ENCODE data around the gene RHOT1.

RHOT1 gene

DNA sequence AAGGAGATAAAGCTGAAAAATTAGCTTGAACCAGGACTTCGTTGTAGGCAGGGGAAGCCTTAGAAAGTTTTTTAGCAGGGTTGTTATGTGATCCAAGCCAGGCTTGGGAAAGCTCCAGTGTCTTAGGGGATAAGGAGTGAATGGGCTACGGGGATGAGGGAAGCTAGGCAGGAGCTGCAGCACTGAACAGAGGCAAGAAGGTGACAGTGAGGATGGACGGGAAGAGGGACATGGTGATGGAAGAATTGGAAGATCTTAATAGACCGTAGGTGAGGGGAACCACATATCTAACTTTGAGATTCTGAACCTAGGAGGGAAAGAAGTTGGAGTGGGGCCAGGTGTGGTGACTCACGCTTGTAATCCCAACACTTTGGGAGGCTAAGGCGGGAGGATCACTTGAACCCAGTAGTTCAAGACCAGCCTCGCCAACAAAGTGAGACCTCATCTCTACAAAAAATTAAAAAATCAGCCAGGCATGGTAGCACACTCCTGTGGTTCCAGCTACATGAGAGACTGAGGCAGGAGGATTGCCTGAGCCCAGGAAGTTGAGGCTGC lies 126.5 kb downstream of the RHOT1 start:
- TF ChIP-seq, protein P1, sequence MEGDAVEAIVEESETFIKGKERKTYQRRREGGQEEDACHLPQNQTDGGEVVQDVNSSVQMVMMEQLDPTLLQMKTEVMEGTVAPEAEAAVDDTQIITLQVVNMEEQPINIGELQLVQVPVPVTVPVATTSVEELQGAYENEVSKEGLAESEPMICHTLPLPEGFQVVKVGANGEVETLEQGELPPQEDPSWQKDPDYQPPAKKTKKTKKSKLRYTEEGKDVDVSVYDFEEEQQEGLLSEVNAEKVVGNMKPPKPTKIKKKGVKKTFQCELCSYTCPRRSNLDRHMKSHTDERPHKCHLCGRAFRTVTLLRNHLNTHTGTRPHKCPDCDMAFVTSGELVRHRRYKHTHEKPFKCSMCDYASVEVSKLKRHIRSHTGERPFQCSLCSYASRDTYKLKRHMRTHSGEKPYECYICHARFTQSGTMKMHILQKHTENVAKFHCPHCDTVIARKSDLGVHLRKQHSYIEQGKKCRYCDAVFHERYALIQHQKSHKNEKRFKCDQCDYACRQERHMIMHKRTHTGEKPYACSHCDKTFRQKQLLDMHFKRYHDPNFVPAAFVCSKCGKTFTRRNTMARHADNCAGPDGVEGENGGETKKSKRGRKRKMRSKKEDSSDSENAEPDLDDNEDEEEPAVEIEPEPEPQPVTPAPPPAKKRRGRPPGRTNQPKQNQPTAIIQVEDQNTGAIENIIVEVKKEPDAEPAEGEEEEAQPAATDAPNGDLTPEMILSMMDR (IDR thresholded peaks at IDR 0.05; ENCODE audit: low read depth, low read length), result no peak
- no peak overlapping the region for H3K4me3 ChIP-seq (replicated peaks in 1 of 2; ENCODE audit: low read depth in 2 of 2, low read length in 2 of 2)
- no peak for DNase-seq (ENCODE audit: low read depth in 2 of 2)

DNA sequence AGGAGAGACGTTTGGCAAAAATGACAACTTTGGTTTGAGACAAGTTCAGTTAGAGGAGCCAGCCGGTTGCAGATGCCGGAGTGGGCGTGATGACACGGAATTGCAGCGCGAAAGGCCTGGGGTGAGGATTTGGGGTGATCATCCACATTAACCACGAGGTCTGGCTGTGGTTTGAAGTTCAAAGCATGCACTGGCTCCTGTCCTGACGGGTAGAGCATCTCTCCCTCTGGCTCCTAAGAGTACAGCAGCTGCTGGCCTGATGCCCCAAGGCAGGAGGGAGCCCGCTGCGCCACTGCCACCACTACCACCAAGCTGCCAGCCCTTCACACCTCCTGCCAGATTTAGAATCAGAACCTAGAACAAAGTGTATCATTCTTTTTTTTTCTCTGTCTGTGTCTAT lies 127.1 kb downstream of the RHOT1 start:
- TF ChIP-seq, protein P1 (IDR thresholded peaks at IDR 0.05; ENCODE audit: low read depth, low read length), result no peak
- DNase-seq (ENCODE audit: low read depth in 2 of 2), result no peak
- H3K4me3 ChIP-seq (replicated peaks in 1 of 2; ENCODE audit: low read depth in 2 of 2, low read length in 2 of 2), result no peak overlapping the region

DNA sequence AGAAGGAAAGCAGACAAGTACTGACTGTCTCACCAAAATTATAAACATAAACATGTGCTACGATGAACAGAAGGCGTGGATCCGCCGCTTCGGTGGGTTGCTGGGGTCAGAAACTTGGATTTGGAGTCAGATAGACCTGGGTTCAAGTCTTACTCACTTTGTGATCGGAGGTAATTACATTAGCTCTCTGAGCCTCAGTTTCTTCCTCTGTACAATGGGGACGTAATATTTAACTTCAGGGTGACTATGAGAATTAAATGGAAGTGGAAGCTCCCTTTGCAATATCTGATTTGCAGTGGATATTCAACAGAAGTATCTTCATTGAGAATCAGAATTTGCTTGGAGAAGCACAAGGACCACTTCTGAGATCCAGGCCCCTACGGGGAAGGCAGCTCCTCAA lies 129.5 kb downstream of the RHOT1 start:
- no peak for DNase-seq (ENCODE audit: low read depth in 2 of 2)
- H3K4me3 ChIP-seq (replicated peaks in 1 of 2; ENCODE audit: low read depth in 2 of 2, low read length in 2 of 2), result no peak overlapping the region
- TF ChIP-seq, protein P1 (IDR thresholded peaks at IDR 0.05; ENCODE audit: low read depth, low read length), result no peak

DNA sequence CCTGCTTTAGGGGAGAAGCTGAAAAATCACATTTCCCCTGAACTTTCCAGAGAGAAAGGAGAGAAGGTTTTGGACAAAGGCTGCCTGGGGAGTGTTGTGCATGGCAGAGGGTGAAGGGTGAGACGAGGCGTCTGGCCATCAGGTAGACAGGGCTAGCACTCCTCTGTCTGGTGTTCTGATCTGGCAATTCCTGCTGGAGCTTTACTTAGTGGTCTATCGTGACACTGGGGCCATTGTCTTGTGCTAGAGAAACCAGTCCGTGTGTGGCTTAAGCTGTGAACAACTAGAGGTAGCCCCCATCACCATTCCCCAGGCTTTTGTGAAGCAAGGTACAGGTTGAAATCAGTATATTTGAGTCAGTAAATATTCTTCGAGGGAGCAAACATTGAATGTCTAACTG lies 131.8 kb downstream of the RHOT1 start:
- TF ChIP-seq, protein P1 (IDR thresholded peaks at IDR 0.05; ENCODE audit: low read depth, low read length), result no peak
- H3K4me3 ChIP-seq (replicated peaks in 1 of 2; ENCODE audit: low read depth in 2 of 2, low read length in 2 of 2), result no peak overlapping the region
- DNase-seq (ENCODE audit: low read depth in 2 of 2), result no peak

DNA sequence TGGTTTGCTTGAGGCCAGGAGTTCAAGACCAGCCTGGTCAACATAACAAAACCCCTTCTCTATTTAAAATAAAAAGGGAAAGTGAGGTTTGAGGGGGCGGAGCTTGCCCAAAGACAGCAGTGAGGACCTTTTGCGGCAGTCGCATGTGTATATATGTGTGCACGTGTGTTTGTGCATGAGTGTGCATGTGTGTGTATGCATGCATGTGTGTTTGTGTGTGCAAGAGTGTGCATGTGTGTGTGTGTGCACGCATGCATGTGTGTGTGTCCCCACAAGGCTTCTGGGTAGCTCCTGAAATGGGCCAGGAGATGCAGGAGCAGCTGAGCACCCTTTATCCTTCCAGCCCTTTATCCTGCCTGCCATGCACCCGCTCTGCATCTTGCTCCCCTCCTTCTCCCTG lies 132.3 kb downstream of the RHOT1 start:
- H3K4me3 ChIP-seq (replicated peaks in 1 of 2; ENCODE audit: low read depth in 2 of 2, low read length in 2 of 2), result no peak overlapping the region
- TF ChIP-seq, protein P1 (IDR thresholded peaks at IDR 0.05; ENCODE audit: low read depth, low read length), result no peak
- no peak for DNase-seq (ENCODE audit: low read depth in 2 of 2)

Data from cardiac fibroblast (primary cell).